LNCaP clone FGC (cell line): Measurements from ENCODE around the gene KIAA0930.

Source experiments
- DNase-seq: peaks from one replicate; pipeline ENCODE4 v3.0.0-alpha.2; 2011; ENCODE audit warnings: low read depth
- H3K4me3 ChIP-seq: 2 replicates; pipeline ENCODE4 v1.5.1; 2011; ENCODE audit warnings: mild to moderate bottlenecking, low read depth, low read length, control low read depth
- CTCF ChIP-seq: IDR thresholded peaks from 2 replicates; pipeline ENCODE4 v1.5.1; 2012; ENCODE audit warnings: mild to moderate bottlenecking; ENCODE audit not compliant: control insufficient read depth, insufficient read depth; ENCODE audit errors: extremely low read depth

Gene KIAA0930

GRCh38 chr22:45202333-45203149, 38.2 kb downstream of the KIAA0930 start:
- no peak overlapping the region for H3K4me3 ChIP-seq
- no peak for TF ChIP-seq CTCF
- DNase-seq, result no peak

GRCh38 chr22:45201678-45202332, 38.9 kb downstream of the KIAA0930 start:
- no peak for TF ChIP-seq CTCF
- no peak for DNase-seq
- no peak overlapping the region for H3K4me3 ChIP-seq

- H3K4me3 ChIP-seq, result no peak overlapping the region
- no peak for TF ChIP-seq CTCF
- DNase-seq, result no peak
These were observed 39.7 kb downstream of the KIAA0930 start for GRCh38 chr22:45200860-45201511.

DNA sequence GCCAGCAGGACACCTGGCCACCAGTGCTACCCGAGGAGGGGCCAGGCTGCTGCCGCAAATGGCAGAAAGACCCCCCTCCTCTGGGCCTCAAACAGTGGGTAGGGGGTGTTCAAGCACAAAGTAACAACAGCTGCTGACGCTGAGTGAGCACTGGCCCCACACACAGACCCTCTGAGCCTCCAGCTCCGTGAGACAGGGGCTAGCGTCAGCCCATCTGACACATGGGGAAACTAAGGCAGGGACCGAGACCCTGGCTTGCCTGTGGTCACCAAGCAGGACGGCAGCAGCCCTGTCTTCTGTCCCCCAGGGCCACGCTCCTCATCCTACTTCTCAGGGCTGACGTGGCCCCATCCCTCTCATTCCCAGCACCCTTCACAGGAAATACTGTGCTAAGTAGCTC, 40.5 kb downstream of the KIAA0930 start:
- no peak overlapping the region for H3K4me3 ChIP-seq
- no peak for TF ChIP-seq CTCF
- no peak for DNase-seq

DNA sequence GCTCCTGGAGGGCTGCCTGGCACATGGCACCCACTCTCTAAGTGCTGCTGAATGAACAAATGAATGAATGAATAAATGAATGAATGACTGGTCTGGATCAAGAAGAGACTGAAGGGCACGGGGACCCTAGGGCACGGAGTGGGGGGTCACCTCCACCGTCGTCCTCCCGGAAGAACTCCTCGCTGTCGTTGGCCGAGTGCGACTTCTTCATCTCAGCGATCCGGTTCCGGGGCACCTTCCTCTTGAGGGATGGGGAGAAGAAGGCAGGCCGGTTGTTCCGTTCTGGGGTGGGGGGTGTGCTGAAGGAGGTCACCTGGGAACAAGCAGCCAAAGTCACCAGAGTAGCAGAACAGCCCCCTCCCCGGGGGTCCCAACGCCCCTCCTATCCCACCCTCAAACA, 41.0 kb downstream of the KIAA0930 start:
- TF ChIP-seq CTCF, result no peak
- H3K4me3 ChIP-seq, result no peak overlapping the region
- no peak for DNase-seq

DNA sequence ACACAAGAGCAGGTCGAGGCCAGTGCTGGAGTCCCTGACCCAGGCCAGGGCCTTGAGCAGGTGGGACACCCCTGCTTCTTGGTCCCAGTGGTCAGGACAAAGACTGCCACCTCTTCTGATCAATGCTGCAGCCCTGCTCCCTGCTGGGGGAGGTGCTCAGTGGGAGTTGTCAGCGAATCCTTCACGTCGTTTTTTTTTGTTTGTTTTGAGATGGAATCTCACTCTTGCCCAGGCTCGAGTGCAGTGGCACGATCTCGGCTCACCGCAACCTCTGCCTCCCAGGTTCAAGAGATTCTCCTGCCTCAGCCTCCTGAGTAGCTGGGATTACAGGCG, 42.3 kb downstream of the KIAA0930 start:
- no peak overlapping the region for H3K4me3 ChIP-seq
- no peak for TF ChIP-seq CTCF
- no peak for DNase-seq
